GM23248 (cell line): ENCODE measurements around the gene WBP2. TPM values are rescaled to one million over a fixed set of nuclear protein-coding genes. Genes with fewer than 3 reads are reported as not detected.
"Not testable (repeated sequence)": the region's sequence is repeated elsewhere in the genome, so short reads cannot be mapped to it uniquely, and the experiment has no call there.

ENCODE experiments used
- DNase-seq: peaks from one replicate; pipeline ENCODE4 v3.0.0-alpha.2; 2015
- H2AFZ ChIP-seq: fragments of 200-600 bp; sonication (generic); 2 replicates; pipeline ENCODE4 v1.6.1; 2016; ENCODE audit warnings: antibody characterized with exemption
- H3F3A ChIP-seq: fragments of 200-600 bp; sonication (generic); 2 replicates; pipeline ENCODE4 v1.6.1; 2016; ENCODE audit warnings: mild to moderate bottlenecking, antibody characterized with exemption, mixed run types; ENCODE audit not compliant: insufficient read depth
- H3K27ac ChIP-seq: fragments of 200-600 bp; sonication (generic); 2 replicates; pipeline ENCODE4 v1.5.1; 2016; ENCODE audit warnings: mild to moderate bottlenecking
- H3K27me3 ChIP-seq: fragments of 200-600 bp; sonication (generic); replicated peaks from 2 replicates; pipeline ENCODE4 v1.6.1; 2016; ENCODE audit warnings: mild to moderate bottlenecking; ENCODE audit not compliant: insufficient read depth
- H3K36me3 ChIP-seq: fragments of 200-600 bp; sonication (generic); 2 replicates; pipeline ENCODE4 v1.6.1; 2016; ENCODE audit warnings: low read depth, mild to moderate bottlenecking
- H3K4me1 ChIP-seq: fragments of 200-600 bp; sonication (generic); 2 replicates; pipeline ENCODE4 v1.6.1; 2016; ENCODE audit warnings: mild to moderate bottlenecking; ENCODE audit not compliant: insufficient read depth
- H3K4me2 ChIP-seq: fragments of 200-600 bp; sonication (generic); one replicate; pipeline ENCODE4 v1.6.1; 2016; ENCODE audit warnings: mild to moderate bottlenecking; ENCODE audit not compliant: unreplicated experiment
- H3K4me3 ChIP-seq: fragments of 200-600 bp; sonication (generic); 2 replicates; pipeline ENCODE4 v1.5.1; 2016; ENCODE audit warnings: mild to moderate bottlenecking
- H3K79me2 ChIP-seq: fragments of 200-600 bp; sonication (generic); 2 replicates; pipeline ENCODE4 v1.6.1; 2016; ENCODE audit warnings: mild to moderate bottlenecking; ENCODE audit not compliant: insufficient read depth
- H3K9ac ChIP-seq: fragments of 200-600 bp; sonication (generic); 2 replicates; pipeline ENCODE4 v1.6.1; 2016; ENCODE audit warnings: mild to moderate bottlenecking
- H3K9me2 ChIP-seq: fragments of 200-600 bp; sonication (generic); 2 replicates; pipeline ENCODE4 v1.6.1; 2016; ENCODE audit warnings: mixed run types, mild to moderate bottlenecking, moderate library complexity; ENCODE audit not compliant: insufficient read depth
- H3K9me3 ChIP-seq: fragments of 200-600 bp; sonication (generic); one replicate; pipeline ENCODE4 v1.6.1; 2017; ENCODE audit warnings: low read depth
- H4K20me1 ChIP-seq: fragments of 200-600 bp; sonication (generic); 2 replicates; pipeline ENCODE4 v1.6.0; 2016; ENCODE audit not compliant: insufficient read depth
- EZH2 ChIP-seq: fragments of 200-600 bp; sonication (generic); IDR thresholded peaks from 2 replicates; pipeline ENCODE4 v1.6.1; 2018; ENCODE audit warnings: antibody characterized with exemption, mild to moderate bottlenecking; ENCODE audit not compliant: insufficient read depth, poor library complexity, severe bottlenecking
- EZH2phosphoT487 ChIP-seq: fragments of 200-600 bp; sonication (generic); IDR thresholded peaks from 2 replicates; pipeline ENCODE4 v1.6.1; 2018; ENCODE audit warnings: antibody characterized with exemption, moderate library complexity, mild to moderate bottlenecking, low read depth; ENCODE audit not compliant: insufficient read depth
- WGBS, 2 experiments: methylation state at CpG; one replicate each; pipeline ENCODE4 v1.1.6; 2015 to 2017; ENCODE audit warnings: low lambda C conversion rate in 2 of 2, low coverage in 1 of 2; ENCODE audit errors: missing lambda C conversion rate in 2 of 2; 5-methylcytosine and 5-hydroxymethylcytosine counted together
- in situ Hi-C: fragments of 300-500 bp; cut with MboI; formaldehyde crosslinking; loops from 2 replicates; pipeline ENCODE4 v1.15.0; 2020
- polyA plus RNA-seq: library from polyadenylated mRNA; unstranded; fragments of >200 nt; fragmentation: Nextera tagmentation; extraction: Ambion mirVana; gene quantifications from 2 replicates; pipeline ENCODE4 v1.2.1, GENCODE V29; 2016
- total RNA-seq: library from RNA; depleted of rRNA; stranded (reverse); fragments of >200 nt; shearing (Covaris generic); gene quantifications from 2 replicates; pipeline ENCODE4 v1.2.3, GENCODE V29; 2014

Gene WBP2
- total and polyA plus RNA-seq, 2 experiments from 2014 or later: 17.4 to 59.4 TPM

DNA sequence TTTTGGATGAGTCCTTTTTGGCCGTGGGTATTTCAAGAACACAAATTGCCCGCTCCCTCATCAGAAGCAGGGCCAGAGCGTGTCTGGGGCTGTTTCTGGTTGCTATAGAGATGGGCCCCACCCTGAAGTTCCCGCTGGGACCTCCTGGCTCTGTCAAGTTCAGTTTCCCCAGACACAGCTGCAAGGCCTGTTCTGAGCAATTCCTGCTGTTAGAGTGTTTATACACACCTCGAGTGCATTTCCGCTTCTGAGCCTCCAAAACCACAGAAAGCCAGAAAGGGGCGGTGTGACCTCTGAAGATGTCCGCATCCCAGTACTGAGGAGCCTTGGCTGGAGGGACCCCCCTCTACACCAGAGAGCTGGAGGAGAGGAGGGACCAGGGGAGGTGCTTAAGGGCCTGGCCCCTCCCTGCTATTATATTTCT, 9.3 kb upstream of the WBP2 start:
- 0 out of 2 replicates have a peak, but pooled peaks cover 6% of the 10 kb centered on the region for H3F3A ChIP-seq
- 10 to 11% methylated on average over 8 of the region's 8 CpGs for WGBS, 2 experiments
- H3K27ac ChIP-seq: peak overlapping the region; percentile 48
- no peaks in the 10 kb centered on the region for H3K79me2 ChIP-seq
- H3K4me1 ChIP-seq: peaks cover 17% of the 10 kb centered on the region
- H3K4me2 ChIP-seq: peak overlapping the region; percentile 34
- no peaks in the 10 kb centered on the region for H4K20me1 ChIP-seq
- H3K27me3 ChIP-seq: no peaks in the 10 kb centered on the region
- peak overlapping the region; percentile 61 for H2AFZ ChIP-seq
- TF ChIP-seq EZH2 (no peak), EZH2phosphoT487 (no peak)
- in situ Hi-C loops: no loop called here
- DNase-seq: peak; percentile 81
- H3K9me2 ChIP-seq: no peaks in the 10 kb centered on the region
- no peaks in the 10 kb centered on the region for H3K36me3 ChIP-seq
- H3K9me3 ChIP-seq: no peaks in the 10 kb centered on the region
- no peak overlapping the region for H3K4me3 ChIP-seq
- H3K9ac ChIP-seq: peak overlapping the region; percentile 36

DNA sequence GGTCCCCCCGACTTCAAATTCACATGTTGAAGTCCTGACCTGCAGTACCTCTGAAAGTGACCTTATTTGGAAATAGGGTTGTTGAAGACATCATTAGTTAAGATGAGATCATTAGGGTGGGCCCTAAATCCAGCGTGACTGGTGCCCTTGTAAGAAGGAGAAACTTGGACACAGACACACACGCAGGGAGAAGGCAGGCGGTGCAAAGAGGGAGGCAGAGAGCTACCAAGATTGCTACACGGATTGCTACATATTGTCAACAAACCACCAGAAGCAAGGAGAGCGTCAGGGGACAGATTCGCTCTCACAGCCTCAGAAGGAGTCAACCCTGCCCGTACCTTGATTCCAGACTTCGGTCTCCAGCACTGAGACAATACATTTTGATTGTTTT, 6.8 kb upstream of the WBP2 start:
- H3K9me3 ChIP-seq: no peaks in the 10 kb centered on the region
- H3K9me2 ChIP-seq: no peaks in the 10 kb centered on the region
- peaks cover 8% of the 10 kb centered on the region for H3K4me1 ChIP-seq
- H3K27ac ChIP-seq: peak overlapping the region; percentile 56
- peak; percentile 86 for DNase-seq
- no peak overlapping the region for H3K4me3 ChIP-seq
- H3K36me3 ChIP-seq: no peaks in the 10 kb centered on the region
- no peaks in the 10 kb centered on the region for H3K27me3 ChIP-seq
- H2AFZ ChIP-seq: peak overlapping the region; percentile 69
- in situ Hi-C loops: no loop called here
- no peaks in the 10 kb centered on the region for H4K20me1 ChIP-seq
- H3F3A ChIP-seq: 0 out of 2 replicates have a peak, but pooled peaks cover 3% of the 10 kb centered on the region
- H3K79me2 ChIP-seq: no peaks in the 10 kb centered on the region
- WGBS, 2 experiments: 14 to 16% methylated on average over 9 of the region's 9 CpGs
- TF ChIP-seq EZH2: no peak
- TF ChIP-seq EZH2phosphoT487: no peak
- H3K9ac ChIP-seq: peak overlapping the region; percentile 22; the same call in 1 of the 2 replicates
- no peak overlapping the region for H3K4me2 ChIP-seq

GRCh38 chr17:75859358-75859757, 4.2 kb upstream of the WBP2 start:
- H3K36me3 ChIP-seq, H4K20me1 ChIP-seq, H3K27ac ChIP-seq, H2AFZ ChIP-seq, H3K4me2 ChIP-seq, H3F3A ChIP-seq, H3K9me2 ChIP-seq, H3K4me3 ChIP-seq, H3K27me3 ChIP-seq, H3K9ac ChIP-seq, in situ Hi-C loops, H3K79me2 ChIP-seq, DNase-seq, H3K9me3 ChIP-seq: not testable (repeated sequence)
- WGBS, 2 experiments: 80 to 82% methylated on average over 10 of the region's 10 CpGs
- H3K4me1 ChIP-seq: peaks cover 14% of the 10 kb centered on the region

DNA sequence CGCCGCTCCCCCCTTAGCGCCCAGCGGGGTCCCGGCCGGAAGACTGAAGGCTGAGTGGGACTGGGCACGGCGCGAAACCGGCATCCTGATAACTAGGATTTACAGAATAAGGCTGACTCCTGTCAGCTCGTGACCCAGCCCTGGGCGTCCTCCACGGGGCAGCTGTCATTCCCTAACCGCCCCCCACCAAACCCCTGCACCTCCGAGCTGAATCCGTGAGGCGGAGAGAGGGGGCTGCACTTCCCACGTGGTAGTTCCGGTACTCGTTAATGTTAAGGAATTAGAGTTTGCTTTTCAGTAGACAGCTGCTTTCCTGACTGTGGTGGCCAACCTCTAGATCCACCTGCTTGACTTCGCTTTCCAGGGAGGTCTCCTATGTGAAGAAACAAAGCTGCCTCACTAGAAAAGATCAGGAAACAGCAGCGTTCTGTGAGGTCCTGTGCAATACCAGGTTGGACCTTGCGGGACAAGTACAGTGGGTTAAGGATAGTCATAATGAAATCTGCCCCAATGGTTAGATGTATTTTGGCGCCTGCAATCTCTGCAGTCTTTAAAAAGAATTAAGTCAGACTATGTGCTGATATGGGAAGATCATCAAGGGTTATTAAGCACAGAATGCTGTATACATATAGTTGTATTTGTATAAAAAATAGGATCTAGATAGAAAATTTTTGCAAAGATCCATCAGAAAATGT, 1.1 kb upstream of the WBP2 start:
- peak overlapping the region; percentile 83 for H3K4me2 ChIP-seq
- H3K4me3 ChIP-seq: peak overlapping the region; percentile 82
- peak overlapping the region; percentile 86 for H3K9ac ChIP-seq
- peak overlapping the region; percentile 62 for H3K27ac ChIP-seq
- peak overlapping the region; percentile 75 for H2AFZ ChIP-seq
- H3F3A ChIP-seq: peaks cover 18% of the 10 kb centered on the region
- H4K20me1 ChIP-seq: no peaks in the 10 kb centered on the region
- H3K4me1 ChIP-seq: peaks cover 25% of the 10 kb centered on the region
- no peaks in the 10 kb centered on the region for H3K9me2 ChIP-seq
- no peak for TF ChIP-seq EZH2phosphoT487
- no peak for TF ChIP-seq EZH2
- 5 to 6% methylated on average over 24 of the region's 24 CpGs for WGBS, 2 experiments
- in situ Hi-C loops: no loop called here
- H3K36me3 ChIP-seq: peaks cover 3% of the 10 kb centered on the region; the same call in 1 of the 2 replicates
- peaks cover 8% of the 10 kb centered on the region; the same call in 1 of the 2 replicates for H3K79me2 ChIP-seq
- H3K9me3 ChIP-seq: no peaks in the 10 kb centered on the region
- peak; percentile 51 for DNase-seq
- no peaks in the 10 kb centered on the region for H3K27me3 ChIP-seq
